Upper lobe of left lung (tissue), 4 donors: ENCODE measurements around the gene IFNGR2.

Source experiments
- POLR2A ChIP-seq, 4 donors: fragments of 450-650 bp; IDR thresholded peaks; one replicate each; pipeline ENCODE4 v1.5.1; 2016 to 2017; ENCODE audit warnings: antibody characterized with exemption in 4 of 4, mild to moderate bottlenecking in 2 of 4
- TF ChIP-seq, protein P1 (sequence below), 6 experiments: fragments of 450-650 bp in 4 of 6; fragments of 200-600 bp in 2 of 6; sonication (generic) in 2 of 6; IDR thresholded peaks; one replicate each; pipeline ENCODE4 v1.5.1; 2016 to 2019; ENCODE audit warnings: antibody characterized with exemption in 6 of 6

DNA sequence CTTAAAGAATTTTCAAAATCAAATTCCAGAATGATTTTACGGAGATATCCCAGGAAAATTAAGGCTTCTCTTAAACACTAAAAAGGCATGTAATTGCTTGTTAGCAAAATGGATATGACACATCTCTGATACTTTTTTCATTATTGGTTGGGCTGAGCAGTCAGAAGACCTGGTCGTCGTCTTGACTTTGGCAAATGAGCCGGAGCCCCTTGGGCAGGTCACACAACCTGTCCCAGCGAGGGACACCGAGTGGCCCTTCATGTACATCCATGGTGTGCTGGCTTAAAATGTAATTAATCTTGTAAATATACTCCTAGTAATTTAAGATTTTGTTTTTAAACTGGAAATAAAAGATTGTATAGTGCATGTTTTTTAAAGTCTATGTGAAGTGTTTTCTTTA is 33.9 kb downstream of the IFNGR2 start:
- TF ChIP-seq, protein P1, sequence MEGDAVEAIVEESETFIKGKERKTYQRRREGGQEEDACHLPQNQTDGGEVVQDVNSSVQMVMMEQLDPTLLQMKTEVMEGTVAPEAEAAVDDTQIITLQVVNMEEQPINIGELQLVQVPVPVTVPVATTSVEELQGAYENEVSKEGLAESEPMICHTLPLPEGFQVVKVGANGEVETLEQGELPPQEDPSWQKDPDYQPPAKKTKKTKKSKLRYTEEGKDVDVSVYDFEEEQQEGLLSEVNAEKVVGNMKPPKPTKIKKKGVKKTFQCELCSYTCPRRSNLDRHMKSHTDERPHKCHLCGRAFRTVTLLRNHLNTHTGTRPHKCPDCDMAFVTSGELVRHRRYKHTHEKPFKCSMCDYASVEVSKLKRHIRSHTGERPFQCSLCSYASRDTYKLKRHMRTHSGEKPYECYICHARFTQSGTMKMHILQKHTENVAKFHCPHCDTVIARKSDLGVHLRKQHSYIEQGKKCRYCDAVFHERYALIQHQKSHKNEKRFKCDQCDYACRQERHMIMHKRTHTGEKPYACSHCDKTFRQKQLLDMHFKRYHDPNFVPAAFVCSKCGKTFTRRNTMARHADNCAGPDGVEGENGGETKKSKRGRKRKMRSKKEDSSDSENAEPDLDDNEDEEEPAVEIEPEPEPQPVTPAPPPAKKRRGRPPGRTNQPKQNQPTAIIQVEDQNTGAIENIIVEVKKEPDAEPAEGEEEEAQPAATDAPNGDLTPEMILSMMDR (IDR thresholded peaks at IDR 0.05), result no peak
- no peak for TF ChIP-seq POLR2A (IDR thresholded peaks at IDR 0.05)
